ENCODE data around the gene PLCH2.
"Not testable (repeated sequence)": the region's sequence is repeated elsewhere in the genome, so short reads cannot be mapped to it uniquely, and the experiment has no call there.

The PLCH2 gene

DNA sequence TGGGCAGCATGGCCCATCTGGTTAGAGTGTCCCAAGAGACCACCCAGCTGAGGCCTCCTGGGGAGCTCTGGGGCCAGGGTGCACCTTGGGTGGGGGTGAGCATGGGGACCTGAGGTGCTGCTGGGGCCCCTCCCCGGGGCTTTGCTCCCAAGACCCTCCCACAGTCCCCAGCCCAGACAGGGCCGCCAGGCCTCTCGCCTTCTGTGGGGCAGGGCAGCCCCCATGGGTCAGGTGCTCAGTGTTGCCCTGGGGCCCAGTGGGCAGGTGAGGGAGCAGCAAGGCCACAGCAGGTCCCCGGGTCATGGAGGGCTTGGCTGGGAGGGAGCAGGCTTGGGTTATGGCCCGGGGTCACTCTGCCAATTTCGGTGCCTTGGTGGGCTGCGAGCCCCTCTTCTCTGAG, 39.2 kb upstream of the PLCH2 start:
- no peak for DNase-seq (ENCODE audit: extremely low read depth, insufficient read length)
- Histone ChIP-seq H3K4me3 (replicated peaks; ENCODE audit: low read depth, low read length) (no peak overlapping the region), H3K27me3 (replicated peaks; ENCODE audit: control insufficient read depth, insufficient read depth, low read length) (no peaks in the 10 kb centered on the region), H3K36me3 (ENCODE audit: control insufficient read depth, insufficient read depth, low read length) (no peaks in the 10 kb centered on the region)
- TF ChIP-seq, protein P1, sequence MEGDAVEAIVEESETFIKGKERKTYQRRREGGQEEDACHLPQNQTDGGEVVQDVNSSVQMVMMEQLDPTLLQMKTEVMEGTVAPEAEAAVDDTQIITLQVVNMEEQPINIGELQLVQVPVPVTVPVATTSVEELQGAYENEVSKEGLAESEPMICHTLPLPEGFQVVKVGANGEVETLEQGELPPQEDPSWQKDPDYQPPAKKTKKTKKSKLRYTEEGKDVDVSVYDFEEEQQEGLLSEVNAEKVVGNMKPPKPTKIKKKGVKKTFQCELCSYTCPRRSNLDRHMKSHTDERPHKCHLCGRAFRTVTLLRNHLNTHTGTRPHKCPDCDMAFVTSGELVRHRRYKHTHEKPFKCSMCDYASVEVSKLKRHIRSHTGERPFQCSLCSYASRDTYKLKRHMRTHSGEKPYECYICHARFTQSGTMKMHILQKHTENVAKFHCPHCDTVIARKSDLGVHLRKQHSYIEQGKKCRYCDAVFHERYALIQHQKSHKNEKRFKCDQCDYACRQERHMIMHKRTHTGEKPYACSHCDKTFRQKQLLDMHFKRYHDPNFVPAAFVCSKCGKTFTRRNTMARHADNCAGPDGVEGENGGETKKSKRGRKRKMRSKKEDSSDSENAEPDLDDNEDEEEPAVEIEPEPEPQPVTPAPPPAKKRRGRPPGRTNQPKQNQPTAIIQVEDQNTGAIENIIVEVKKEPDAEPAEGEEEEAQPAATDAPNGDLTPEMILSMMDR (IDR thresholded peaks at IDR 0.05; ENCODE audit: insufficient read depth, low read length, poor library complexity, severe bottlenecking) = no peak

DNA sequence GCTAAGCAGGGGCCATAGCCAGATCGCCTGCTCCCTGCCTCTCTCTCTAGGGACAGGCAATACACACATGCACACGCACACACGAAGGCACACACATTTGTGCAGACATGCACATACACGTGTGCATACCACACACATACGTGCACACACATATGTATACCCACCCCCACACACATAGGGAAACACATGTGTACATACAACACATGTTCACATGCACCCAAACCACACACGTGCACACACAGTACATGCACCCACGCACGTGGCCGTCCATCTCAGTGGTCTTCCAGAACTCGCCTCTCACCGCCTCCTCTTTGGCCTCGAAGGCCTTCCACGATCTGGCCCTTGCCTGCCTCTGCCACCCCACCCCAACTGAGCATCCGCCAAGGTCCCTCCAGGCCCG, 38.5 kb upstream of the PLCH2 start:
- Histone ChIP-seq H3K36me3 (ENCODE audit: control insufficient read depth, insufficient read depth, low read length) (no peaks in the 10 kb centered on the region), H3K27me3 (replicated peaks; ENCODE audit: control insufficient read depth, insufficient read depth, low read length) (no peaks in the 10 kb centered on the region; the same call in 1 of the 2 replicates), H3K4me3 (replicated peaks; ENCODE audit: low read depth, low read length) (no peak overlapping the region)
- DNase-seq (ENCODE audit: extremely low read depth, insufficient read length) = no peak
- TF ChIP-seq, protein P1 (IDR thresholded peaks at IDR 0.05; ENCODE audit: insufficient read depth, low read length, poor library complexity, severe bottlenecking) = no peak

DNA sequence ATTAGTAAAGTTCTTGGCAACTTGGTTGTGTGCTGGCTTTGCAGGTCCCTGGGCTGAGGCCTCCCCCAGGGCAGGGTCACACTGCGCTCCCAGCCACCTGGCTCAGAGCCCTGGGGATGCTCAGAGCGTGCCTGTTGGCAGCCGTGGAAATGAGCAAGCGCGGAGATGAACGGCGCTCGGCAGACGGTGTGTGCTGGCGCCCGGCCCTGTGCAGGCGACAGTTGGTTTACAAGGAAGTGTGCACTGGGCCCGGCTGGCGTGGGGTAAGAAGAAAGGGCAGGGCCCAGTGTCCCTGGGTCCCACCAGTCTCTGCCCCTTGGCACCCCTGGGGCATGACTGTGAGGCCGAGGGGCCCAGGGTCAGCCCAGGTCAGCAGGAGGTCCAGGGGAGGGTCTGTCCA, 38.1 kb upstream of the PLCH2 start:
- H3K36me3 ChIP-seq (ENCODE audit: control insufficient read depth, insufficient read depth, low read length) = no peaks in the 10 kb centered on the region
- TF ChIP-seq, protein P1 (IDR thresholded peaks at IDR 0.05; ENCODE audit: insufficient read depth, low read length, poor library complexity, severe bottlenecking) = no peak
- no peak for DNase-seq (ENCODE audit: extremely low read depth, insufficient read length)
- no peaks in the 10 kb centered on the region; the same call in 1 of the 2 replicates for H3K27me3 ChIP-seq (replicated peaks; ENCODE audit: control insufficient read depth, insufficient read depth, low read length)
- no peak overlapping the region for H3K4me3 ChIP-seq (replicated peaks; ENCODE audit: low read depth, low read length)

DNA sequence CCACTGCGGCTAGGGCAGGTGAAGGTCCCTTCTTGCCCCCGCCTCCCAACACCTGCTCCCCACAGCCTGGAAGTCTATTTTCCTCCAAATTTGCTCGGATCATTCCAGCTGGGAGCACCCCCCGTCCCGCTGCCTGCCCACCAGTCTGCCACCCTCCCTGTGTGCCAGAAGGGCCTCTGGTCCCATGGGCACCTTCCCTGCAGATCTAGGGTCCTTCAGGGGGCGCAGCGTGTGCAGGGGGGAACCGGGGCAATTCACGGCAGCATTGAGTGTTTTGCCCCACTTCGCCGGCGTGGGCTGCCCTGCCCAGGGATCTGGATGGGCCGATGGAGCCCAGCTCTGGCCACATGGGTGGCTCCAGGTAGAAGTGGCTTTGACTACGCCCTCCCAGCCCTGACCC, 37.4 kb upstream of the PLCH2 start:
- no peak overlapping the region for H3K4me3 ChIP-seq (replicated peaks; ENCODE audit: low read depth, low read length)
- TF ChIP-seq, protein P1 (IDR thresholded peaks at IDR 0.05; ENCODE audit: insufficient read depth, low read length, poor library complexity, severe bottlenecking) = no peak
- no peaks in the 10 kb centered on the region; the same call in 1 of the 2 replicates for H3K27me3 ChIP-seq (replicated peaks; ENCODE audit: control insufficient read depth, insufficient read depth, low read length)
- no peak for DNase-seq (ENCODE audit: extremely low read depth, insufficient read length)
- no peaks in the 10 kb centered on the region for H3K36me3 ChIP-seq (ENCODE audit: control insufficient read depth, insufficient read depth, low read length)

DNA sequence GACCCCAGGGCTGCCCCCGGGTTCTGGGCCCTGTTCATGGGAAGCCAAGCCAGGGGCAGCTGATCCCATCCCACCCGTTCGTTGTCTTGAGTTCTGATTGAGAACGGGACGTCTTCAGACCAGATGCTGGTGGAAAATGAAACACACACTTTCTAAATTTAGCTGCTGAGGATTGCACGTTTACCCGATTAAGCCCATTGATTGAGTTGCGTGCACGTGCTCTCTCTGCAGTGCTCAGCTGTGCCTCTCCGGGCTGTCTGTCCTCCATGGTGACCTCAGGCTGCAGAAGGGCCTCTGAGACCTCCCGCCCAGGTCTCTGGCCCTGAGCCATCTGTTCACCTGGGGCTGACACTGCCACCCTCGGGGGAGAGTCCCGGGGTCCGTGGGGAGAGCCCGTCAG, 36.7 kb upstream of the PLCH2 start:
- TF ChIP-seq, protein P1 (IDR thresholded peaks at IDR 0.05; ENCODE audit: insufficient read depth, low read length, poor library complexity, severe bottlenecking) = no peak
- H3K36me3 ChIP-seq (ENCODE audit: control insufficient read depth, insufficient read depth, low read length) = no peaks in the 10 kb centered on the region
- no peak for DNase-seq (ENCODE audit: extremely low read depth, insufficient read length)
- no peak overlapping the region for H3K4me3 ChIP-seq (replicated peaks; ENCODE audit: low read depth, low read length)
- H3K27me3 ChIP-seq (replicated peaks; ENCODE audit: control insufficient read depth, insufficient read depth, low read length) = no peaks in the 10 kb centered on the region; the same call in 1 of the 2 replicates

DNA sequence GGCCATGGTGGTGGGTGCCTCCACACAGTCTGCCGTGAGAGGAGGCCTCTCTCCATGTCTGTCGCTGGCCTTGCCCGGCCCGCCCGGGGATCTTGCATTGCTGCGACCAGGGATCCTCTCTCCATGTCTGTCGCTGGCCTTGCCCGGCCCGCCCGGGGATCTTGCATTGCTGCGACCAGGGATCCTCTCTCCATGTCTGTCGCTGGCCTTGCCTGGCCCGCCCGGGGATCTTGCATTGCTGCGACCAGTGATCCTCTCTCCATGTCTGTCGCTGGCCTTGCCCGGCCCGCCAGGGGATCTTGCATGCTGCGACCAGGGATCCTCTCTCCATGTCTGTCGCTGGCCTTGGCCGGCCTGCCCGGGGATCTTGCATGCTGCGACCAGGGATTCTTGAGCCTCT, 35.7 kb upstream of the PLCH2 start:
- not testable (repeated sequence) for DNase-seq (ENCODE audit: extremely low read depth, insufficient read length); H3K27me3 ChIP-seq (replicated peaks; ENCODE audit: control insufficient read depth, insufficient read depth, low read length); H3K4me3 ChIP-seq (replicated peaks; ENCODE audit: low read depth, low read length); H3K36me3 ChIP-seq (ENCODE audit: control insufficient read depth, insufficient read depth, low read length)
